Activated CD4-positive, alpha-beta T cell treated with anti-CD3 and anti-CD28 coated beads for 36 hours (primary cell): ENCODE data around the gene ATE1. TPM values are rescaled to one million over a fixed set of nuclear protein-coding genes. Genes with fewer than 3 reads are reported as not detected.

ENCODE experiments used
- ATAC-seq: fragments of 200-7000 bp; cut with Tn5 transposase; one replicate; pipeline ENCODE4 v1.10.0; 2021; ENCODE audit warnings: mild to moderate bottlenecking, moderate library complexity
- CTCF ChIA-PET: fragments of 350-600 bp; sonication (Branson Sonifier 250); formaldehyde crosslinking; loops from one replicate; lab custom pipeline; 2021; ENCODE audit warnings: antibody characterized with exemption; lab: Charles Lee
- POLR2A ChIA-PET: fragments of 350-600 bp; sonication (Branson Sonifier 250); formaldehyde crosslinking; loops from one replicate; lab custom pipeline; 2021; ENCODE audit warnings: antibody characterized with exemption, inconsistent platforms; lab: Charles Lee
- DNase-seq: peaks from one replicate; pipeline ENCODE4 v3.0.0-alpha.2; 2020
- H3K27ac Mint-ChIP-seq: one replicate; pipeline ENCODE4 v1.8.0; 2021; ENCODE audit warnings: mixed read lengths
- H3K27me3 Mint-ChIP-seq: one replicate; pipeline ENCODE4 v1.8.0; 2021; ENCODE audit warnings: mixed read lengths
- H3K36me3 Mint-ChIP-seq: one replicate; pipeline ENCODE4 v1.8.0; 2021; ENCODE audit warnings: low read depth, mixed read lengths
- H3K4me1 Mint-ChIP-seq: one replicate; pipeline ENCODE4 v1.8.0; 2021; ENCODE audit warnings: mixed read lengths
- H3K4me3 Mint-ChIP-seq: one replicate; pipeline ENCODE4 v1.8.0; 2021; ENCODE audit warnings: mild to moderate bottlenecking, moderate library complexity, mixed read lengths
- H3K9me3 Mint-ChIP-seq: one replicate; pipeline ENCODE4 v1.8.0; 2021; ENCODE audit warnings: low read depth, mixed read lengths
- intact Hi-C, 2 experiments: fragments of 100-400 bp; cut with DNase I in 1 of 2; cut with micrococcal nuclease in 1 of 2; formaldehyde crosslinking; loops; one replicate each; pipeline versions ENCODE4 v1.14.2 to v1.15.1; 2022 to 2024; cut with DNase I, micrococcal nuclease
- total RNA-seq, 2 experiments: library from RNA; stranded (reverse); gene quantifications; one replicate each; pipeline ENCODE4 v1.2.3, GENCODE V29; 2021

ATE1 gene
- total RNA-seq, 2 experiments from 2014 or later, result 23.2 to 23.9 TPM

- POLR2A ChIA-PET, result no interaction called here
- peaks cover 11% of the 10 kb centered on the region for H3K4me1 Mint-ChIP-seq
- peaks cover 5% of the 10 kb centered on the region for H3K9me3 Mint-ChIP-seq
- no peak overlapping the region for H3K27ac Mint-ChIP-seq
- peaks cover 44% of the 10 kb centered on the region for H3K36me3 Mint-ChIP-seq
- H3K27me3 Mint-ChIP-seq, result no peaks in the 10 kb centered on the region
- CTCF ChIA-PET, result no interaction called here
- intact Hi-C loops, result no loop called here
- H3K4me3 Mint-ChIP-seq, result no peak overlapping the region
- no peak for DNase-seq
- no peak for ATAC-seq
Observed at GRCh38 chr10:121846555-121846954, 81.3 kb downstream of the ATE1 start.

GRCh38 chr10:121845044-121845784, 82.6 kb downstream of the ATE1 start:
- Mint-ChIP-seq H3K4me1 (peaks cover 11% of the 10 kb centered on the region), H3K36me3 (peaks cover 42% of the 10 kb centered on the region), H3K27me3 (no peaks in the 10 kb centered on the region), H3K9me3 (peaks cover 5% of the 10 kb centered on the region), H3K27ac (no peak overlapping the region), H3K4me3 (no peak overlapping the region)
- CTCF ChIA-PET, result interaction anchor here (0.8 kb wide), 1 partner anchor 10 kb away, joined by 4 read pairs; no protein-coding TSS in a partner anchor
- peak; percentile 83 for ATAC-seq
- intact Hi-C loops, result loop anchor here in 1 of 2 experiments (1.0 kb wide), 1 partner anchor 91 kb away; no protein-coding TSS in a partner anchor
- POLR2A ChIA-PET, result no interaction called here
- peak; percentile 16 for DNase-seq

- Mint-ChIP-seq H3K4me1 (peaks cover 11% of the 10 kb centered on the region), H3K4me3 (no peak overlapping the region), H3K36me3 (peaks cover 36% of the 10 kb centered on the region), H3K9me3 (peaks cover 5% of the 10 kb centered on the region), H3K27me3 (no peaks in the 10 kb centered on the region), H3K27ac (no peak overlapping the region)
- POLR2A ChIA-PET, result no interaction called here
- no peak for ATAC-seq
- intact Hi-C loops, result no loop called here
- CTCF ChIA-PET, result no interaction called here
- no peak for DNase-seq
Observed at GRCh38 chr10:121844537-121844936, 83.3 kb downstream of the ATE1 start.

- peaks cover 5% of the 10 kb centered on the region for H3K9me3 Mint-ChIP-seq
- no peak overlapping the region for H3K27ac Mint-ChIP-seq
- ATAC-seq (no peak), DNase-seq (no peak)
- no peaks in the 10 kb centered on the region for H3K27me3 Mint-ChIP-seq
- no peak overlapping the region for H3K4me3 Mint-ChIP-seq
- H3K4me1 Mint-ChIP-seq, result peaks cover 14% of the 10 kb centered on the region
- intact Hi-C loops, result no loop called here
- peaks cover 34% of the 10 kb centered on the region for H3K36me3 Mint-ChIP-seq
- ChIA-PET POLR2A (no interaction called here), CTCF (interaction anchor here (1.3 kb wide), 1 partner anchor 44 kb away, joined by 3 read pairs; no protein-coding TSS in a partner anchor)
Observed at GRCh38 chr10:121843379-121843778, 84.5 kb downstream of the ATE1 start.

- no peak for ATAC-seq
- no peaks in the 10 kb centered on the region for H3K27me3 Mint-ChIP-seq
- ChIA-PET CTCF (interaction anchor here (0.6 to 1.3 kb wide), 3 partner anchors 17 to 59 kb away, joined by 3 to 4 read pairs (median 3); no protein-coding TSS in a partner anchor), POLR2A (no interaction called here)
- peaks cover 14% of the 10 kb centered on the region for H3K4me1 Mint-ChIP-seq
- H3K27ac Mint-ChIP-seq, result no peak overlapping the region
- H3K4me3 Mint-ChIP-seq, result no peak overlapping the region
- H3K36me3 Mint-ChIP-seq, result peaks cover 32% of the 10 kb centered on the region
- peaks cover 5% of the 10 kb centered on the region for H3K9me3 Mint-ChIP-seq
- intact Hi-C loops, result no loop called here
- DNase-seq, result no peak
Observed at GRCh38 chr10:121841862-121842261, 86.0 kb downstream of the ATE1 start.

GRCh38 chr10:121838931-121839330, 88.9 kb downstream of the ATE1 start:
- DNase-seq, result no peak
- no peaks in the 10 kb centered on the region for H3K9me3 Mint-ChIP-seq
- peaks cover 24% of the 10 kb centered on the region for H3K36me3 Mint-ChIP-seq
- peaks cover 3% of the 10 kb centered on the region for H3K4me1 Mint-ChIP-seq
- intact Hi-C loops, result no loop called here
- POLR2A ChIA-PET, result no interaction called here
- no peaks in the 10 kb centered on the region for H3K27me3 Mint-ChIP-seq
- CTCF ChIA-PET, result interaction anchor here (0.6 kb wide), 1 partner anchor 1911 kb away, joined by 3 read pairs; no protein-coding TSS in a partner anchor
- no peak overlapping the region for H3K27ac Mint-ChIP-seq
- no peak for ATAC-seq
- H3K4me3 Mint-ChIP-seq, result no peak overlapping the region

DNA sequence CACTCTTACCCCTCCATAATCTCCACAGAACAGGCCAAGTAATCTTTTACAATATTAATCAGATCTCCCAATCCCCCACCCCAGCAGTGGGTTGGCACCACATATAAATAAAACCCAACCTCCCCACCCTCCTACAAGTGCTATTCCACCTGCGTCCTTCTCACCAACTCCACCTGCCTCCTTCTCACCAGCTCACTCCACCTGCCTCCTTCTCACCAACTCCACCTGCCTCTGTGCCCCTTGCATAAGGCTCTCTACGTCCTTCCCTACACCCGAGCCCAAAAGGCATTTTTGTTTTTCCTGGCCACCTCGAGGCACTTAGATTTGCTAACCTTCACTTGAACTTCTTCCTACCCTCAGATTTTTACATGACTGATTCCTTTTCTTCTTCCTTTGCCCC, 89.7 kb downstream of the ATE1 start:
- CTCF ChIA-PET, result no interaction called here

DNA sequence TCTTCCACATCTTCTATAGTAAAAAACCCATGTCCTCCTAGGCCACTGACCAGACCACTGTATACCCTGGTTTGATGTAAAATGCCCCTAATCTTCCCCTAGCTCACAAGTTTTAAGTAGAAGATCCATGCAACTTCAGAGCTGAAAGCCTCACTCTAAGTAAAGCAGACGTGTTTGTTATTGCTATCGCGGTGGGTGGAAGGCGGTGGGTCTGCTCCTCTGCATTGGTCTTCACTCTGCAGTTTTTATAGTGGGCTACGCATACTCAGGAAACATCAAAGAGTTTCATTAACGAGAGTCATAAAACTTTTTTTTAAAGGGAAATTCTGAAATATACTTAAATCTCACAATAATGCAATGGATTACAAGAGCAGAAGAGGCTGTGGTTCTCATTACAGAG, 91.7 kb downstream of the ATE1 start:
- Mint-ChIP-seq H3K27ac (no peak overlapping the region), H3K4me1 (peaks cover 3% of the 10 kb centered on the region), H3K9me3 (peaks cover 1% of the 10 kb centered on the region), H3K4me3 (no peak overlapping the region), H3K36me3 (peaks cover 42% of the 10 kb centered on the region), H3K27me3 (no peaks in the 10 kb centered on the region)
- DNase-seq, result no peak
- ChIA-PET CTCF (interaction anchor here (1.0 to 1.4 kb wide), 2 partner anchors 11 to 13 kb away, joined by 5 to 7 read pairs; no protein-coding TSS in a partner anchor), POLR2A (no interaction called here)
- no peak for ATAC-seq
- intact Hi-C loops, result no loop called here

More for the DNA sequence above, 89.7 kb downstream of the ATE1 start:
- H3K36me3 Mint-ChIP-seq, result peaks cover 30% of the 10 kb centered on the region
- H3K4me3 Mint-ChIP-seq, result no peak overlapping the region
- no peaks in the 10 kb centered on the region for H3K27me3 Mint-ChIP-seq
- POLR2A ChIA-PET, result no interaction called here
- intact Hi-C loops, result no loop called here
- no peak for ATAC-seq
- no peak for DNase-seq
- H3K9me3 Mint-ChIP-seq, result no peaks in the 10 kb centered on the region
- peaks cover 3% of the 10 kb centered on the region for H3K4me1 Mint-ChIP-seq
- H3K27ac Mint-ChIP-seq, result no peak overlapping the region

DNA sequence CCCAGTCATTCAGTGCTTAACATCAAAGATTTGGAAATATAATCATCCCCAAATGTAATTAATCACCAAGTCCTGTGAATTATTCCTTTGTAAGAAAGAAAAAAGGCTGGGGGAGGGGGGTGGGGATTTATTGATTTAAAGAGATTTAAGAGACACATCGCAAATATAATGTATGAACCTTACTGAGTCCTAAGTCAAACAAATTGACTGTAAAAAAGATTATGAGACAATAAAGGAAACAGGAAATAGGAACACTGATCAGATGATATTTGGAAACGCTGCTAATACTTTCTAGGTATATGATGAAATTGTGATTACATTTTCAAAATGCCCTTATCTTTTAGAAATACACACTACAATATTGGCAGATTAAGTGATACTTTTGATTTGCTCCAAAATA, 92.5 kb downstream of the ATE1 start:
- H3K4me1 Mint-ChIP-seq, result peaks cover 3% of the 10 kb centered on the region
- POLR2A ChIA-PET, result no interaction called here
- peaks cover 42% of the 10 kb centered on the region for H3K36me3 Mint-ChIP-seq
- no peak overlapping the region for H3K4me3 Mint-ChIP-seq
- peaks cover 1% of the 10 kb centered on the region for H3K9me3 Mint-ChIP-seq
- CTCF ChIA-PET, result no interaction called here
- H3K27ac Mint-ChIP-seq, result no peak overlapping the region
- intact Hi-C loops, result no loop called here
- H3K27me3 Mint-ChIP-seq, result no peaks in the 10 kb centered on the region
- DNase-seq (no peak), ATAC-seq (no peak)

- CTCF ChIA-PET, result no interaction called here
- no peak overlapping the region for H3K27ac Mint-ChIP-seq
- no peak for DNase-seq
- ATAC-seq, result no peak
- intact Hi-C loops, result no loop called here
- H3K9me3 Mint-ChIP-seq, result peaks cover 1% of the 10 kb centered on the region
- peaks cover 3% of the 10 kb centered on the region for H3K4me1 Mint-ChIP-seq
- POLR2A ChIA-PET, result no interaction called here
- H3K4me3 Mint-ChIP-seq, result no peak overlapping the region
- H3K36me3 Mint-ChIP-seq, result peaks cover 49% of the 10 kb centered on the region
- H3K27me3 Mint-ChIP-seq, result no peaks in the 10 kb centered on the region
Observed at GRCh38 chr10:121834757-121835156, 93.1 kb downstream of the ATE1 start.

GRCh38 chr10:121833387-121833786, 94.4 kb downstream of the ATE1 start:
- CTCF ChIA-PET, result interaction anchor here (0.6 to 1.0 kb wide), 4 partner anchors 9 to 65 kb away, joined by 3 to 6 read pairs (median 4); no protein-coding TSS in a partner anchor
- Mint-ChIP-seq H3K36me3 (peaks cover 53% of the 10 kb centered on the region), H3K27me3 (no peaks in the 10 kb centered on the region), H3K4me1 (peaks cover under 1% of the 10 kb centered on the region), H3K4me3 (no peak overlapping the region), H3K9me3 (peaks cover 1% of the 10 kb centered on the region), H3K27ac (no peak overlapping the region)
- POLR2A ChIA-PET, result no interaction called here
- DNase-seq (no peak), ATAC-seq (no peak)
- intact Hi-C loops, result no loop called here

- peaks cover 55% of the 10 kb centered on the region for H3K36me3 Mint-ChIP-seq
- POLR2A ChIA-PET, result no interaction called here
- H3K4me3 Mint-ChIP-seq, result no peak overlapping the region
- DNase-seq, result no peak
- intact Hi-C loops, result no loop called here
- no peak for ATAC-seq
- H3K4me1 Mint-ChIP-seq, result peaks cover 4% of the 10 kb centered on the region
- H3K27me3 Mint-ChIP-seq, result no peaks in the 10 kb centered on the region
- peaks cover 1% of the 10 kb centered on the region for H3K9me3 Mint-ChIP-seq
- CTCF ChIA-PET, result interaction anchor here (1.2 kb wide), 1 partner anchor 67 kb away, joined by 3 read pairs; no protein-coding TSS in a partner anchor
- no peak overlapping the region for H3K27ac Mint-ChIP-seq
Observed at GRCh38 chr10:121832647-121833046, 95.2 kb downstream of the ATE1 start.
